SH-SY5Y (cell line): Measurements from ENCODE around the gene EGFR.

Experiments
- GATA2 ChIP-seq: IDR thresholded peaks from 2 replicates; pipeline ENCODE4 v1.6.1; 2011; ENCODE audit warnings: mild to moderate bottlenecking, low read depth, low read length
- GATA3 ChIP-seq: IDR thresholded peaks from 2 replicates; pipeline ENCODE4 v1.6.1; 2011; ENCODE audit warnings: low read depth, mild to moderate bottlenecking, low read length, moderate library complexity

DNA sequence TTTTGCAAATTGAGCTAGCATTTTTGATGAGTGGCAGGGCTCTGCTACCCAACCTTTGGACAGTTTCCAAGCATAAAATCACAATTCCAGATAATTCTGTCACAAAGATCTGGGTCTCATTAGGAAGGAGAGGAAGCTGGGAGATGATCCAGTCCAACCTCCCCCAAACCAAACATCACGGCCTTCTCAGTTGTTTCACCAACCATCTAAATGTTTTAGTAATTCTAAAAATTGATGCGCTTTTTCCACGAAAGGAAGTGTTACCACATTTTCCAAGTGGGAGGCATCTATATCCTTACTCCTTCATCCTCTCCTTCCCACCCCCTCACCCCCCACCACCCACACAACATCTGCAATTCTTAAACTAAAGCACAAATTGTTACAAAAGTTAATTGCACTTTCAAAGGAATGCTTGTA lies 108.3 kb downstream of the EGFR start:
- TF ChIP-seq GATA3 (no peak), GATA2 (no peak)
